GM12878 (cell line): ENCODE measurements around the gene MDFIC2.

Experiments
- NBN ChIP-seq: fragments of 450-650 bp; IDR thresholded peaks from 2 replicates; pipeline ENCODE4 v1.6.1; 2016
- POLR2AphosphoS5 ChIP-seq: IDR thresholded peaks from 2 replicates; pipeline ENCODE4 v1.6.1; 2011; ENCODE audit warnings: mild to moderate bottlenecking, low read length, inconsistent platforms
- TCF7 ChIP-seq: IDR thresholded peaks from 2 replicates; pipeline ENCODE4 v1.6.1; 2014; ENCODE audit warnings: antibody characterized with exemption, borderline replicate concordance
- ZNF24 ChIP-seq: fragments of 450-650 bp; IDR thresholded peaks from 2 replicates; pipeline ENCODE4 v1.6.1; 2017; ENCODE audit warnings: antibody characterized with exemption, mild to moderate bottlenecking

GRCh38 chr3:70183781-70184504 is 128.5 kb downstream of the MDFIC2 start:
- TF ChIP-seq NBN (no peak), POLR2AphosphoS5 (no peak), TCF7 (no peak), ZNF24 (no peak)
